GM08714 (cell line): ENCODE data around the gene AMH.
"Not testable (repeated sequence)": the region's sequence is repeated elsewhere in the genome, so short reads cannot be mapped to it uniquely, and the experiment has no call there.

Experiments
- H3K4me3 ChIP-seq: fragments of 200-500 bp; sonication (Bioruptor generic); 2 replicates; pipeline ENCODE4 v1.5.1; 2014; ENCODE audit warnings: mild to moderate bottlenecking, low read length, inconsistent platforms
- ZNF274 ChIP-seq: IDR thresholded peaks from 2 replicates; pipeline ENCODE4 v1.6.1; 2012; ENCODE audit warnings: mild to moderate bottlenecking, low read depth, low read length

Gene AMH

DNA sequence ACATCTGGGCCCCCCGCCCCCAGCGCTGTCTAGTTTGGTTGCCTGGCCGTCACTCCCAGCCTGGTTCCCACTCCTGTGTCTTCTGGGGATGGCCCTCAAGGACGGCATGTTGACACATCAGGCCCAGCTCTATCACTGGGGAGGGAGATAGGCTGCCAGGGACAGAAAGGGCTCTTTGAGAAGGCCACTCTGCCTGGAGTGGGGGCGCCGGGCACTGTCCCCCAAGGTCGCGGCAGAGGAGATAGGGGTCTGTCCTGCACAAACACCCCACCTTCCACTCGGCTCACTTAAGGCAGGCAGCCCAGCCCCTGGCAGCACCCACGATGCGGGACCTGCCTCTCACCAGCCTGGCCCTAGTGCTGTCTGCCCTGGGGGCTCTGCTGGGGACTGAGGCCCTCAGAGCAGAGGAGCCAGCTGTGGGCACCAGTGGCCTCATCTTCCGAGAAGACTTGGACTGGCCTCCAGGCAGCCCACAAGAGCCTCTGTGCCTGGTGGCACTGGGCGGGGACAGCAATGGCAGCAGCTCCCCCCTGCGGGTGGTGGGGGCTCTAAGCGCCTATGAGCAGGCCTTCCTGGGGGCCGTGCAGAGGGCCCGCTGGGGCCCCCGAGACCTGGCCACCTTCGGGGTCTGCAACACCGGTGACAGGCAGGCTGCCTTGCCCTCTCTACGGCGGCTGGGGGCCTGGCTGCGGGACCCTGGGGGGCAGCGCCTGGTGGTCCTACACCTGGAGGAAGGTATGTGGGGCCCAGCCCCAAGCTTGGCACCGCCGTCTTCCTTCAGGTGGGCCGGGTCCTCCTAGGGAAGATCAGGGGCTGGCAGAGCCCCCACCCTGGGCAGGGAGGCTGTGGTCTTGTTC is at the start of gene AMH:
Gene AMH (plus strand): TSS at position 314 of the 857 bp plus-strand sequence. CDS start 10 bp downstream, at position 324.
- no peak within 1 kb of the TSS for H3K4me3 ChIP-seq
- no peak for TF ChIP-seq ZNF274

DNA sequence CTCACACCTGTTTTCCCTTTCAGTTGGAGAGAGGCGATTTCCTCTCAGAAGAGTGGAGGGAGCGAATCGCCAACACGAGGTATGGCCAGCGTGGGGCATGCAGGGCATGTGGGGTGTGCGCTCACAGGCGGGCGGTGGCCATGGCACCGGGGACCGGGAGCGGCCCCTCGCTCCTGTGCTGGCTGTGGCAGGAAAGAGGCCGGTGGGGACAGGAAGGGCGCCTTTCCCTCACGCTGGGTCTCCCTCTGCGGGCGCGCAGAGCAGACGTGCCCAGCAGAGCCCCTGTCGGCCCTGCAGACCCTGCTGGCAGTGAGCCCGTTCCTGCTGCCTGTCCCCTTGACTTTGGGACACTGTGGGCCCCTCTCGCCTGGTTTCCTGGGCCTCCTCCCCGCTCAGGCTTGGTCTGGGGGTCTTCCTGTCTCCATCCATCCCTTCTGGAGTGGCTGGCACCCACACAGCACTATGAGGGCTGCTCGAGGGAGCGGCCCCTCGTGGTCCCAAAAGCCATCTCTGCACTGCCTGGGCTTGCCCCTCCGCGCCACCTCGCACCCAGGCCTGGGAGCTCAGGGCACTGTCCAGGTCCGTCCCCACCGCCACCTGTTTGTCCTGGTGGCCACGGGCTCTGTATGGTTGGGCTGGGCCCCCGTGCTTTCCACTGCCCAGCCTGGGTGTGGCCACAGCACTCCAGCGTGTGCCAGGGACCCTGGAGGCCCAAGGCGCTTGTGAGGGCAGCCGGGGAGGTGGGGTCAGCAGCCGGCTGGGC is 49.1 kb upstream of the AMH start:
- TF ChIP-seq ZNF274, result no peak
- no peak overlapping the region for H3K4me3 ChIP-seq

DNA sequence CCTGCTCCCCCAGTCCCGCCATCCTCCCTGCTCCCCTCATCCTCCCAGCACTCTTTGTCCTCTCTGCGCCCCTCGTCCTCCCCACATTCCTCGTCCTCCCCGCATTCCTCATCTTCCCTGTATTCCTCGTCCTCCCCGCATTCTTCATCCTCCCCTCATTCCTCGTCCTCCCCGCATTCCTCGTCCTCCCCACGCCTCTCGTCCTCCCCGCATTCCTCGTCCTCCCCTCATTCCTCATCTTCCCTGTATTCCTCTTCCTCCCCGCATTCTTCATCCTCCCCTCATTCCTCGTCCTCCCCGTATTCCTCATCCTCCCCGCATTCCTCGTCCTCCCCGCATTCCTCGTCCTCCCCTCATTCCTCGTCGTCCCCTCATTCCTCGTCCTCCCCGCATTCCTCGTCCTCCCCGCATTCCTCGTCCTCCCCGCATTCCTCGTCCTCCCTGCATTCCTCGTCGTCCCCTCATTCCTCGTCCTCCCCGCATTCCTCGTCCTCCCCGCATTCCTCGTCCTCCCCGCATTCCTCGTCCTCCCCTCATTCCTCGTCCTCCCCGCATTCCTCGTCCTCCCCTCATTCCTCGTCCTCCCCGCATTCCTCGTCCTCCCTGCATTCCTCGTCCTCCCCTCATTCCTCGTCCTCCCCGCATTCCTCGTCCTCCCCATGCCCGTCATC is 48.4 kb upstream of the AMH start:
- not testable (repeated sequence) for H3K4me3 ChIP-seq

DNA sequence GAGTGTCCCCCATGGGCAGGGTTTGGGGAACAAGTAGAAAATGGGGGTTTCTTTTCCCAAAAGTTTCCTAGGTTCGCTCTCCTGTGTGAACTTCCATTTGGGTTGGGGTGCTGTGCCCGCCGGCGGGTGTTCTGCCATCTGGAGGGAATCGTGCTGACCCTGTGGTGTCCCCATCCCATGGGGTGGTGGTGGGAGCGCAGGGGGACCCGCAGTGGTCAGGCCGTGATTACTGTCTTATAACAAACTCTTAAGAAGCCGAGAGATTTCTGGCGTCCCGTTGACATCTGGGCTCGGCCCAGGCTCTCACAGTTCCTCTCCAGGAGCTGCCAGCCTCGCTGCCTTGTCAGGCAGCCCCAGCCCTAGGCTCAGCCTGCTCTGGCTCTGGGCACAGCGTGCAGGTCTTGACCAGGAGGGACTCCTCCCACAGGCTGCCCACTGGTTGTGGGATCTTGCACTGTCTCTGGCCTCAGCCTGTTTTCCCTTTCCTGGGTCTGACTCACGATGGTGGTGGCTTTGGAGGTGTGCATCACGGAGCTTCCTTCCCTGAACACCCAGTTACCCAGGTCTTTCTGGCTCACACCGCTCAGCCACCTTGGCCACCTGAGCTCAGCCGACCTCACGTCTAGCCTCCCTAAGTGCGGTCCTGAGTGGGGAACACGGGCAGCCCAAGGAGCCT is 47.5 kb upstream of the AMH start:
- TF ChIP-seq ZNF274, result no peak
- H3K4me3 ChIP-seq, result no peak overlapping the region

DNA sequence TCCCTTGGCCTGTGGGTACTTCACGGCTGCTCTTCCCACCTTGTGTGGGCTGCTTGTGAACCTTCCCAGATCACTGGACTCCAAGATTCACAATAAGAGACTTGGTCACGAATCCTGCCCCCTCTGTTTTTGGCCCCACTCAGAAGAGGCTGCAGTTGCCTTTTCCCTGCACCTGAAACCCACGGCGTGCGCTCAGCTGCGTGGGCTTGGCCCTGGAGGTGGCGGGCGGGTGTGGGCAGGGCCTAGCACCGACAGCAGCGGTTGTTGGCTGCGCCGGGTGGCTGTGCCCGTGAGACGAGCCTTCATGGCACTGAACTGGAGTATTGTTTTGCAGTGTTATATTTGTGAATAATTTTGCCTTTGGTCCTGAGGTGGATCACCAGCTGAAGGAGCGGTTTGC is 46.8 kb upstream of the AMH start:
- H3K4me3 ChIP-seq, result no peak overlapping the region
- no peak for TF ChIP-seq ZNF274

DNA sequence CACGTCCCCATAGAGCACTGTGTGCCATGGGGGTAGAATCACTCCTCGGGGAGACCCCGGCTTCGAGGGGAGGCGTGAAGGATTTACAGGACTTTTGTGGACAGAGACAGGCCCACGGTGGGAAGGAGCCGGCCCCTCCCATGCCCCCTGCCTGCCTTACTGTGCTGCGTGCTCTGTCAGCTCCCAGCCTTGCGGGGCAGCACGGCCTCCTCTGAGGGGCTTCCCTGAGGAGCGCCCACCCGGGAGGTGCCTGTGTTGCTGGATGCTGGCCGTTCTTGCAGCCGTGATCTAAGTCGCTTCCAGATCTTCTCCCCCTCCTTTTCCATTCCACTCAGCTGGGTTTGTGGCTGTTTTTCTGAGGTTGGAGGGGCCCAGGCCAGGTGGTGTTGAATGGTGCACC is 42.1 kb upstream of the AMH start:
- TF ChIP-seq ZNF274, result no peak
- H3K4me3 ChIP-seq, result no peak overlapping the region

DNA sequence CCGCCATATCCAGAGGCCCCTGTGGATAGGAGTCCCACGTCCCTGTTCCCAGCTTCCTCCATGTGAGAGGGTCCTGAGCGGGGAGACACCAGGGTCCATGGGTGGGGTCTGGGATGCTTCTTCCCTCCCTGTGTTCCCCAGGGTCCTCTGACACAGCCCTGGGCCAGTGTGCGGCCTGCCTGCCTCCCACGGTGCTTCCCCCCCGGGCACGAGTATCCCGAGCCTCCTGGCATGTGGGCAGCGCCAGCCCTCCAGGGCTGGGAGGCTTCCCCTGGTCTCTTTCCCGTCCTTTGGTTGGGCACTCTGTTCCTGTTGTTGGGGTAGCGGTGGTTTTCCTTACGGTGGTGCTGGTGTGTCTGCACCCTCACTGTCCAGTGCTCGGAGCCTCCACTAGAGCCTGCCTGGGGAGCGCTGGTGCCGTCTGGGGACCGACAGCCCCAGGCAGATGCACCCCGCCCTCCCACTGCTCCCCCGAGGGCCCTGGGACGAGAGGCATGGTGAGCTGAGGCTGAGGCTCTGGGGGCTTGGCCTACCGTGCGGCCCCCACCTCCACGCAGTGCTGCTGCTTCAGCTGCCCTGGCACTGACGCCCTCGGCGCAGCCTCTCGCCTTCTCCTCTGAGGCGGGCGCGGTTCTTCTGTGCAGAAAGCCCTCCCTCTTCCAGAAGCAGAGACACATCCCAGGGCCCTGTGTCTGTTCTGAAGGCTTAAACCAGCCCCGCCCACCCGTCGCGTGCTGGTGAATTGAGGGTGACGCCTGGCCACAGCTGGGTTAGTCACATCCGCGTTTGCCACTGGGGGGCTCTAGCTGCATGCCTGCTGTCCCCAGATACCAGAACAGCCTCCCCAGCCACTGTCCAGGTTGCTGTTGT is 40.9 kb upstream of the AMH start:
- no peak for TF ChIP-seq ZNF274
- no peak overlapping the region for H3K4me3 ChIP-seq

DNA sequence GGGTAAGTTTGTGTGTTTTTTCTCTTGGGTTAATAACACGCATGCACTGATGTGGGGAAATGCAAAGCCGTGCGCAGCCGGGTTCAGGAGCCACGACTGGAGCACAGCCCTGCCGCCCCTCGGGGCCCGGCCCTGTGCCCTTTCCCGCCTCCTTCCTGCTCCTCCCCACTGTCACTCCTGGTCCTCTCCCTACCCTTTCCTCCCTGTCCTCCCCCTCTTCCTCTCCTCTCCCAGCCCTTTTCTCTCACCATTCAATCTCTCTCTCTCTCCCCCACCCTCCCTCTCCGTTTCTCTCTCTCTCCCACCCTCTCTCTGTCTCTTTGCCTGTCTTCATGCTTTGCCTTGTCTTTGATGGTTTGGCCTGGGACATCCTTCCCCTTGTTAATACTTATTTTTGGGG is 40.1 kb upstream of the AMH start:
- no peak for TF ChIP-seq ZNF274
- no peak overlapping the region for H3K4me3 ChIP-seq

DNA sequence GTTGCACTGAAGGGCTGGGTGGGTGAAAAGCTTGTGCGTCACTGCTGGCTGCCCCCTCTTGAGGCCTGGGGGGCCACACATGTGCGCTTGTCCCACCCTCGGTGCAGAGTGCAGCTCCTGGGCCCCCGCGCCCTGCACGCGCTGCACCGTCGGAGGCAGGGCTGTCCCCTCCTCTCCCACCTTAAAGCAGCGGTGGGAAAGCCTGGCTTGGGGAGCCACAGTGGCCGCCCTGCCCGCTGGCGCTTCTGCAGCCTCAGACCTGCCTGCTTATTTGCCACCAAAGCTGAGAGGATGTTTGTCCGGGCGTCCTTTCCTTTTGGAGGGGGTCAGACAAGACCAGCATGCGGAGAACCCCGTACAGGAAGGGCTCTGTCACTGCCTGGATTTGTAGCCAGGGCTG is 39.7 kb upstream of the AMH start:
- no peak for TF ChIP-seq ZNF274
- H3K4me3 ChIP-seq, result no peak overlapping the region

DNA sequence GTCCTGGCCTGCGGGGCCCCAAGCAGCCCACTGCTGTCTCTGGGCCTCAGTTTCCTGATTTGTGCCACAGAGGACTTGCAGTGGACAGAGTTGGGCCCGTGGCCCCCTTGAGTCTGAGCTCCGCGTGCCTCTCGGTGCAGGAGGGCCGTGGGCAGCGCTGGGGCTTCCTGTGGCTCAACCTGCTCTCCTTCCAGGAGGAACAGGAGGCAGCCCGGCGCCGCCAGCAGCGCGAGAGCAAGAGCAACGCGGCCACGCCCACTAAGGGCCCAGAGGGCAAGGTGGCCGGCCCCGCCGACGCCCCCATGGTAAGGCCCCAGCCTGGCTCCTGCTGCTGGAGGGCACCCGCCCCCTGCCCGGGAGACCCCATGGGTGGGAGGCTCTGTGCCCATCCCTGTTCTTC is 38.9 kb upstream of the AMH start:
- no peak for TF ChIP-seq ZNF274
- no peak overlapping the region for H3K4me3 ChIP-seq

DNA sequence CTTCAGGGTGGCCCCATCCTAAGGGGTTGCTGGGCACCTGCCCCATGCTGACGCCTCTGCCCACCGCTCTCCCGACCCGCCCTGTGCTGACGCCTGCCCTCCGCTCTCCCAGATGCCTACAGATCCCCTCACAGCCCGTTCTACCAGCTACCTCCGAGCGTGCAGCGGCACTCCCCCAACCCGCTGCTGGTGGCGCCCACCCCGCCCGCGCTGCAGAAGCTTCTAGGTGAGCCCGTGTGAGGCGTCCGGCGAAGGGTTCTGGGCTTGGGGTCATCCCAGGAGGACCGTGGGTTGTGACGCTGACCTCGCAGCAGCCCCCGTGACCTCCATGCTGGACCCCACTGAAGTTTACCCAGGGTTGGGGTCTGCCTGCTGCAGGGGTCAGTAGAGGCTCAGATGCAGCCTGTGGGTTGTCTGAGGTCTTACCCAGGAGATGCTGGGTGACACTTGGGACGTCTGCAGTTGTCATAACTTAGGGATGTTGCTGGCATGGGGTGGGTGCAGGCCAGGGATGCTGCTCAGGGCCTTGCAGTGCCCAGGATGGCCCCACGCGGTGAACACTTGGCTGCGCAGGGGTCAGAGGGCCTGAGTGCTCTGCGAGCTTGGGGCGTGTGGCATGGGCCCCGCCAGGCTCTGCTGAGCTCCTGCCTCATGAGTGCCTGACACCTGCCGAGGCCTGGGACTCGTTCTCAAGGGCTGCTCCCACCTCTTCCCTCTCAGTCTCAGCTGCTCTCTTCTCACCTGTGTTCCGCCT is 38.0 kb upstream of the AMH start:
- no peak for TF ChIP-seq ZNF274
- H3K4me3 ChIP-seq, result no peak overlapping the region

DNA sequence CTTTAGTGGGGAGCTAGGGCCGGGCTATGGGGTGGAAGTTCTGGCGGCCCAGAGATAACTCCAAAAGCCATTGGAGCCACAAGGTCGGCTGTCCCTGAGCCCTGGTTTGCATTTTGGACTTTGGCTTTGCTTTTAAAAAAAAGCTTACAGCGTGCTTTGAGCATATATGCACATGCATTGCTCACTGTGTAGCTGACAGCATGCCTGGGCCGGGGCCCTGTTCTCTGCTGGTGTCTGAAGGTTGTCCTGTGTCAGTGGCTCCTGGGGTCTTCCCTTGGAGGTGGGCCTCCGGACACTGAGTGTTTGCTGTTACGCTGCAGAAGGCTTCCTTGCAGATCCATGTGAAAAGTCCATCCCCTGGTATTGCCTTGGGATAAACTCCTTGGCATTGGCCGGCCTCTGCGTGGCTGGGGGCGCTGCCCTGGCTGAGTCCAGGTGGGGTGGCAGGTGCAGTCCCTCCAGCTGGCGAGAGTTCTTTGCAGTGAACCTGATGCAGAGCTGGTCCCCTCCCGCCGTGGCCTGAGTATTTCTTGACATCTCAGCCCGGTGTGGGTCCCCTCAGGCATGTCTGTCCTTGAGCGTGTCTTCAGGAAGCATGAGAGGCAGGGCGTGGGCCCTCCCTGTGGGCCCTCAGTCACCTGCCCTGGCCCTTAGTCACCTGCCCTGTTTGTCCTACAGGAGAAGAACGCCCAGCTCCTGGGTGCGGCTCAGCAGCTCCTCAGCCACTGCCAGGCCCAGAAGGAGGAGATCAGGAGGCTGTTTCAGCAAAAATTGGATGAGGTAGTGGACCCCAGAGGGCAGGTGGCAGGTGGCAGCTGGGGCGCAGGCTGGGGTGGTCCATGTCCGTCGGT is 36.0 kb upstream of the AMH start:
- TF ChIP-seq ZNF274, result no peak
- no peak overlapping the region for H3K4me3 ChIP-seq
